Measurements from ENCODE around the gene RBFOX1.

RBFOX1 gene

DNA sequence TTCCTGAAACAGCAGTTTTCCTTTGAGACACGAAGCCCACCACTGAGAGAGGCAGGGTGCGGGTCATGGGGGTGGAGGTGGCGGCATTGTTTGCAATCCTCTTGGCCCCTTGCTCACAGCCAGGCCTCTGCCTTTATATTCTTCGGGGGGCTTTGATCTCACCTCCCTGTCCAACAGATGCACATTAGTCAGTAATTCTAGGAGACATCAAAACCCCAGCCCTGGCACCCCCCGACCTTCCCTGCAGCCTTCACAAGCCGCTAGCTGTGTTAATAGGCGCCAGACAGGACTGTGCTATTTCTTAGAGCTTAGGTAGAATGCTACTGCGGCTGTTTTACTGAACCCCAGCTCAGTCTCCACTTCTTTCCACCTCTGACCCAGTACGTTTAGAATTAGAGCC lies 212.6 kb downstream of the RBFOX1 start:
- no peak for DNase-seq

DNA sequence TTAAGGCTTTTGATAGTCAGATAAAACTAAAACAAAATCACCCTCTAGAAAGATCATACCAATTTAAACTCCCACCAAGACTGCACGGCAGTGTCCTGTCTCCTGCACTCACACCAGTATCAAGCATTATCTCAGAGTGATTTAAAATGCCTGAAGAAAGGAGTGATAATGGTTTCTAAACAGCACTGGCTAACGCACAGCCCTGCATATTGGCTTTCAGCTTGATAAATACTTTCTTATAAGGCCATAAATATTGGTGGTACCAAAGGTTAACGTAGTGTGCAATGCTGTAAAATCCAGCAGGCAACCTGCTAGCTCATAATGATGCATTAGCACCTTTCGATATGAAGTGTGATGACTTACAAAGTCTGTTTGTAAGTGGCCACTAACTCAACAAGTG lies 214.3 kb downstream of the RBFOX1 start:
- no peak for DNase-seq

DNA sequence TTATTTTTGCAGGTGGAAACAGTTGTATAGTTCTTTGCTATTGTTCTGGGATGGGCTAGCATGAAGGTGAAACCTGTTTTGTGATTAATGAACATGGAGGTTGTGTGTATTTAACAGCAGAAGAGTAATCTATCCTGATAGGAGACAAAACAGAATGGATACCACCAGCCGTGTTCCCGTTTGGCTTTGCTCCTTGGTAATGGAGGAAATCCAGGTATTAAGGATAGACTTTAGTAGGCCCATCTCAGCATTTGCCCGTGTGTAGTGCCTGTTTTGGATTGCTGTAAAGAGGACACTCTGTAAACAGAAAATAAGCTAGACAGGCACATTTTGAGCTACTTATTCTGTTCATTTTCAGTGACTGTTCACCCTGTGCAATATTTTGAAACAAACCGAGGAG lies 215.1 kb downstream of the RBFOX1 start:
- DNase-seq: no peak

DNA sequence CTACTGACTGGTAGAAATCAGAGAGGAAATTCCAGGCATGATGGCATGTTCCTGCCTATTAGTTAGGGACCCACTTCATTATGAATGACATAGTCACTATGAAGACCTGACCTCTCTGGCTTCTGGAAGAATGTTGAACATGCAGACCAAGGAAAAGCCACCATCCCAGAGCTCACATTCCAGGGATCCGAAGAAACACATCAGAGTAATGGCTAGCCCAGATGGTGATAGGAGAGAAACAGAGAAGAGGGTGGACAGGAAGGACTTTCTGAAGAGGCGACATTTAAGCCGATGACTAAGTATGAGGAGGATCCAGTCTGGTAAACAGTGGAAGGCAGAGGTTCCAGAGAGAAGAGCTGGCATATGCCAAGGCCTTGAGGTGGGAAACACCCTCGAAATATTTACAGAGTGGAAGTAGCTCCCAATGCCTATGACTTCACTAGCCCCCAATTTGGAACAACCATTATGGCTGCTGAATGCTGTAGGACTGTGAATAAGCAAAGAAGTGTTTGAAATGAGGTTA lies 216.2 kb downstream of the RBFOX1 start:
- no peak for DNase-seq

DNA sequence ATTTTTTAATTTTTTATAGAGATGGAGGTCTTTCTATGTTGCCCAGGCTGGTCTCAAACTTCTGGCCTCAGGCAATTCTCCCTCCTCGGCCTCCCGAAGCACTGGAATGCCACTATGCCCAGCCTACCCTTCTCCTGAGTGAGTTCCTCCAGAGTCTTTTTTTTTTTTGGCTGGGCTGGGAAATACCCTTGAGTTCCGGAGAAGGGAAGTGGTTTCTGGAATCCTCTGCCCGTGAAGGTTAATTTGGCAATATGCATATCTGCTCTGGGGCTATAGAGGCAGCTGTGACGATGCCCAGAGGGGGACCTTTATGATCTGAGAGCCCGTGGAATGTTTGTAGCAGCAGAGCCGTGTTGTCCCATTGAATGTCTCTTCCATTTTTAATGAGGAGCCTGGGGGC lies 217.5 kb downstream of the RBFOX1 start:
- no peak for DNase-seq

DNA sequence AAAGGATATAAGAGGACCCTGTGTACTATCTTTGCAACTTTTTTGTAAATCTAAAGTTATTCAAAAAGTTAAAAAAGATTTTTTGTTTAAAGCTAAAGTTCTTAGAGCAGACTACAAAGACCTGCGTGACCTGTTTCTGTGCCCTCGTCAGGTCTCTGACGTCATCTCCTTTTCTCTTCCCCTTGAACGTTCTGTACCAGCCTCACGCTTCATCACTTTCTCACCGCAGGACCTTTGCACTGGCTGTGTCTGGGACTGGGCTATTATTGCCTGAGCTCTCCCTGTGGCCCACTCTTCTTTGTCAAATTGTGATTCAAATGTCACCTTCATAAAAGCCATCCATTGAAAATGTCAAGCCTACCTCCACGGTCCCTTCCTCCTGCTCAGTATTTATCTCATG lies 222.8 kb downstream of the RBFOX1 start:
- DNase-seq: no peak

DNA sequence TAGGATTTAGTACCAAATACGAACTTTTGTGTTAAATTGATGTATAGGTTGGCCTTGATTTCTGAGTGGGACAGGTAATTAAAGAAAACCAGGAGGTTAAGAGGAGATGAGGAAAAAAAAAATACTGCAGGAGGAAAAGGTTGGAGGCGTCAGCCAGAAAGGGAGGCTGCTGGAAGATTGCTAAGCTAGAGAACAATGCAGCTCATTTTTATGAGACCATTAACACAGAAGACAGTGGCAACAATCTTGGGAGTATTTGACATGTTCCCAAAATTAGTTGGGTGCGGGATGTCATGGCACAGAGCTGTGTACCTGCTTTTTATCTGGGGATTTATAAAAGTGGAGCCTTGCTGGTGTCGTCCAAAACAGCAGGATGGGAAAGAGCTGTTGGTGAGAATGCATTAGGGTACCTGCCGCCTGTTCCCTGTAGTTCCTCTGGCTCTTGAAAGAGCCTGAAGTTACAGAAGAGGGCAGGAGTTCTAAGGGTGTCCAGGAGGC lies 229.3 kb downstream of the RBFOX1 start:
- DNase-seq: no peak

DNA sequence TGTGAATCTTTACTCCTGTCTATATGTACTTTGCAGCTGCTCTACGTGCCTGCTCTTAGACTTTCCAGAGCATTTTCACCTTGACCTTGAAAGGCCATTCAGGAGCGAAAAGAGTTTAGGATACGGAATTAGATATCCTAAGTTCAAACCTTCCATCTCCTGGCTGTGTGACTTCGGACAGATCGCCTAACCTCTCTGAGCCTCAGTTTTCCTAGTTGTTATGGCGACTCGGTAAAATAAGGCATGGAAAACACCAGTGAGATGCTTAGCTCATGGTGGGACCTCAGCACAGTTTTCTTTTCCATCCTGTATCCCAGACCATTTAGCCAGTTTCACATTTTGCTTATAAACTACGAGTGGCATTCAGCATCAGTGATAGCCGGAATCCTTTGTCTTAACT lies 233.7 kb downstream of the RBFOX1 start:
- DNase-seq: no peak

DNA sequence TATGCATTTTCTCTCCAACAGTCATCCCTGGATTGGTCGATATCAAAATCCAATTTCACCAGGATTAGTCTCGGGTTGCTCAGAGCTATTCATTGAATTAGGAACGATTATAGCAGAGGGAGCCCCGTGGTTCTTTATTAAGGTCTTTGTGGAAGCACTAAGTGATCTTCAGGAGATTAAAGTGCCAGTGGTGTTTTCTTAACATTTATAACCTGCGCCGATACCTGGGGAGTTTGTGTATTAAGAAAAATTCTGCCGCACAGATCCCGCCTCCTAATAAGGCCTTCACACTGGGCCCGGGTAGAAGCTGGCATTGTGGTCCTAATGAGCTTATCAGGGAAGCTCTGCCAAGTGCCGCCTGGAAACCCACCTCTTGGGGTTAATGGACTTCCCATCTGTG lies 238.7 kb downstream of the RBFOX1 start:
- DNase-seq: no peak

DNA sequence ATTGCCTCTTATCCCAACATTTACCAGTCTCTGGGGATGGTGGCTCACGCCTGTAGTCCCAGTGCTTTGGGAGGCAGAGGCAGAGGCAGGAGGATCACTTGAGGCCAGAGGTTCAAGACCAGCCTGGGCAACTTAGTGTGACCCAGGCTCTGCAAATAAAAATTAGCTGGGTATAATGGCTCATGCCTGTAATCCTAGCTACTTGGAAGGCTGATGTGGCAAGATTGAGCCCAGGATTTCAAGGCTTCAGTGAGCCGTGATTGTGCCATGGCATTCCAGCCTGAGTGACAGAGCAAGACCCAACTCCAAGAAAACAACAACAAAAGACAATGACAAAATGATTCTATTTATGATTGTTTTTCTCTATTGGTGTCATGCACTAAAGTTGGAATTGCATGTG lies 244.9 kb downstream of the RBFOX1 start:
- DNase-seq: no peak

DNA sequence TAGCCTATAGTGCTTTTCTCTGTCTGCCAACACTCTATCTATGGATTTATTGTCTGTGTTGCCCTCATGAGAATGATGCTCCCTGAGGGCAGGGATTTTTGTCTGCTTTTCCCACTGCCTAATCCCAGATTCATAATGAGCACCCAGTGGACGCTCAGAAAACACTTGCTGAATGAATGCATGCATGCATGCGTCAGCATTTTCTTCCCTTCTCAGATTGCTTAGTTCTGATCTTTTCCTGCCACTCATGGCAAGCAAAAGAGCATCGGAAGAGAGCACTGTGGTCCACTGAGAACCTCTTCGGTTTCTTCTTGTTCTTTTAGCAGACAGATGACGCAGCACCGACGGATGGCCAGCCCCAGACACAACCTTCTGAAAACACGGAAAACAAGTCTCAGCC lies 246.8 kb downstream of the RBFOX1 start:
- DNase-seq: no peak

DNA sequence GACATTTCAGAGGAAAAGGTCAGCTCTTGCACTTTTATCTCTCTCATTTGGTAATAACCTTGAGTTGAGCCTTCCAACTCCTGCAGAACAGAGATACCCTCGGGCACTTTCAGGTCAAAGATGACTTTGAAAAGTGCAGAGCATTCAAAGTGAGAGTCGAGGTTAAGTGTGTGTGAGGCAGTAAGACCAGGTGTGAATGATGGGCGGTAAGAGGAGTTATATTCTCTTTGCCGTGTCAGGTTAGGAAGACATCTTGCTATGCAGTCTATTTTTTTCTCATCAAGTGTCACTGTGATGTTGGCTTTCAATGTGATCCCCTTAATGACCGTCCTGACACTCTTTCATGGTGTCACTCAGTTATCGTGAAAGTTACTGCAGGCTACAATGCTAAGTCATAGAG lies 248.5 kb downstream of the RBFOX1 start:
- DNase-seq: no peak

DNA sequence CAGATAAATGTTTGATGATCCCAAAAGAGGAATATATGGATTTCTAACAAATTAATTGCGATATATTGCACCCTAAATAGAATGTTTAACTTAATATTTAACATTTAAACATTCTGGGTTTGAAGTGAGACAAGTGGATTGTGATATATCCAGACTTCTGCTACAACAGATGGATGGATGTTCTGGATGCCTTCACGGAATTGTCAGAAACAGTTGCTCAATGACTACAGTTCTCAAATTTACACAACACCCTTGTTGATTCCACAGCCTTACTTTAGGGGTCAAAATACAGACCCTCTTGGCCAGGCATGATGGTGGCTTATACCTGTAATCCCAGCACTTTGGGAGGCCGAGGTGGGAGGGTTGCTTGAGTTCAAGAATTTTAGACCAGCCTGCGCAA lies 250.8 kb downstream of the RBFOX1 start:
- DNase-seq: no peak

DNA sequence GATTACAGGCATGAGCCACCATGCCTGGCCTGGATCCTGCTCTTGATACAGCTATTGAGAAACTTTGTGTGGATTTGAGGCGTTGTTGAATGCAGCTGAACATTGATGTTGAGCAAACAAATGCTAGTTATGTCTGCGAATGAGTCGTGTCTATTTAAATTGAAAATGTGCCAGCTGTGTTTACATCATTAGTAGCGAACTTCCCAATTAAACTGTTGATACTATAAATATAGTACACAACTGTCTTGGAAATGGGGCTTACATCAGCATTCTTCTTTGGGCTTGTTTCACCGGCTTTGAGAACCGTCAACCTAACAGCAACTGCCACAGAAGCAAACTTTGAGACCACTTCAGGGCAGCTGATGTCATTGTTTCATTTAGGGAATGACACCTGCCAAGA lies 251.9 kb downstream of the RBFOX1 start:
- no peak for DNase-seq

DNA sequence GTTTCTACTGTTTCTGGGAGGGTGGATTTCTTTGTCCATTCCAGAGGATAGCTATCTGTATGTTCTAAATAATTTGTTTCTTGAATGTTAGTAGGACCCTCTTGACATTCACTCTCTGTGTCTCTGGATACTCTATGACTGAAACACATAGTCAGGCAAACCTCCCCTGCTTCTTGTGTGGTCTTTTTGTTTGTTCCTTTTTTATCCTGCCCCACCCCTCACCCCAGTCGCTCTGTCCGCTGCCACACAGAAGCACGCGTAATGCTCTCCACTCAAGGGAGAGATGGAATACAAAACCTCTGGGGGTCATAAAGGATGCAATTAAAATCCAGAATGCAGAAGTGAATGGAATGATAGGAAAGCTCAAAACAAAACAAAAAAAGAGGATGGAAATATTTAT lies 253.1 kb downstream of the RBFOX1 start:
- no peak for DNase-seq

DNA sequence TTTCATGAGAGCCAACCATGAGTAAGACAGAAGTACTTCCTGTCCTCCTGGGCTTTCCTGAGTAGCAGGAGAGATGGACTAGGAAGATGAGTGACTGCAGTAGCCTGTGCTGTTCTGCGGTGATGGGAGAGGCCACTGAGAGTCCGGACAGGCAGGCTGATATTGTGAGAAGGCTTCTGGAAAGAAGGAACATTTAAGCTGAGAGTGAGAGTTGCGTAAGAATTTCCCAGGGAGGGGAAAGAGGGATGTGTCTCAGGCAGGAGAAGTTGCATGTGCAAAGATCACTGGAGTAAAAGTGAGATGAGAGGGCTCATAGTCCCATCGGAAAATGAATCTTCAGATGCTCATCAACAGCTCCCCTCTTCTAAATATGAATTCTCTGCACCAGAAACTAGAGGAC lies 258.3 kb downstream of the RBFOX1 start:
- DNase-seq: no peak

DNA sequence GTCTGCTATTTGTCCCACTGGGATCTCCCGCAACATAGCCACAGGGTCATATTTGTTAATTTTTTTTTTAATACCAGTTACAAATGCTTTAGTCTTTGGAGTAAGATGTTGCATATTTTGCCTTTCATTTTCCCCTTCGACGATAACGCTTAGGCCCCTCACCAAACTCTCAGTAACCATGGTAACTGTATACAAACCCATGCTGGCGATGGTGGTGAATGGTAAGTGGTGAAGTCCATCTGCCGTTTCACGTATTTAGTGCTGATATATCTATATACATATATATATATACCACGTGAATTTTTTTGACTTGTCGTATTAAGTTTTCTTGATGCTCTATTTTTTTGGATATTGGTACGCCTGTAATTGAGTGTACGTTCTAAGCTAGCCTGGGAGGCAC lies 263.7 kb downstream of the RBFOX1 start:
- no peak for DNase-seq

DNA sequence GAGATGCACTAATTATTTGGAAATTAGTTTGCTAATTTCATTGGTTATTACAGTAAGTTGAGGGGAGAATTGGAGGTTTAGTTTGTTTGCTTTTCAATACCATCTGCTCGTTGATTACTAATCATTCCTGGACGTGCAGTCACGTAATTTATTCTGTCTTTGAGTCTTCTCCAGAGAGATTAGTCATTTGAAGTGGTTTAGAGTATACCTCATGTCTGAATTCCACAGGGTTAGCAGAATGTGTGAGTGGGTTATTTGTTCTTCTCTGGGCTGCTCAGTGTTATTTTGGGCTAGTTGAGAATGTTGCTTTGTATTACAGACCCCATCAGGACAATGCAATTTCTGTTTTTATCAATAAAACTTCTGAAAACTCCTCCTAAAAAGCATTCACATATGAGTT lies 265.0 kb downstream of the RBFOX1 start:
- DNase-seq: no peak

DNA sequence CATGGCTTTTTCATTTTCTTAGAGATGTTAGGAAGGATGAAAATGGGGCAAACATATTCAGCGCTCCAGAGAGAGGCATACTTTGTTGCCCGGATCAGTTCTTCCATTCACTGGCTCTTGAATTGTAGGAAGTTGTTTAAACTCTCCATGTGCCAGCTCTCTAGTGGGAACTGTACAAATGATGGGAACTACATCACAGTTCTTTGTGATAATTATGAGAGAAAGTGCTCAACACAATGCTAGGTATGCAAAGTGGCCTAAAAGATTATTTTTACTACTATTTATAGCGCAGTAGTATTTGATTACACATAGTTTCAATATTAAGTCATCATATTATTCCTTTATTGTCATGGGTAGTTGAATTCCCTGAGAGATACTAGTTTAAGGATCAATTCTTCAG lies 268.5 kb downstream of the RBFOX1 start:
- no peak for DNase-seq

DNA sequence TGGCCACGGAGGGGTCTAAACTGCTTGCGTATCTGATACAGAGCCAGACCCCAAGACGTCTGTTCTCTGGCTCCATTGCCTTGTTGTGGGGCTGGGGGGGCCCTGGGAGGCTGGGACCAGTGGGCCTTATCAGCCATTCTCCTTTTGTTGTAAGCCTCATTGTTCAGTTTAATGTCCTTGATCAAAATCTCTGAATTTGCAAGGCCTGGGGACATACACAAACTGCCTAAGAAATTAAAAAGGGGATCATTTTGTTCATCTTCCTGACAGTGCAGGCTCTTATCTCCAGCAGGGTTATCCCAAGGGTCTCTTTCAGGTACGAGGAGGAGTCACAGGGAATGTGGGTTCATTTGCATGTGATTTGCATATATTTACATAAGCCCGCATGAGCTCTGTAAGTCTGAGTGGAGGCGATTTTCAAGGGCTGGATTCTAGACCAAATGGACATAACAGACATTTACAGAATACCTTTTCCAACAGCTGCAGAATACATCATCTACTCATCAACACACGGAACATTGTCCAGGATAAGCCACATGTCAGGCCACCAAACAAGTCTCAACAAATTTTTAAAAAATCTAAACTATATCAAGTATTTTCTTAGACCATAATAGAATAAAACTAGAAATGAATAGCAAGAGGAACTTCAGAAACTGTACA lies 269.8 kb downstream of the RBFOX1 start:
- DNase-seq: no peak

DNA sequence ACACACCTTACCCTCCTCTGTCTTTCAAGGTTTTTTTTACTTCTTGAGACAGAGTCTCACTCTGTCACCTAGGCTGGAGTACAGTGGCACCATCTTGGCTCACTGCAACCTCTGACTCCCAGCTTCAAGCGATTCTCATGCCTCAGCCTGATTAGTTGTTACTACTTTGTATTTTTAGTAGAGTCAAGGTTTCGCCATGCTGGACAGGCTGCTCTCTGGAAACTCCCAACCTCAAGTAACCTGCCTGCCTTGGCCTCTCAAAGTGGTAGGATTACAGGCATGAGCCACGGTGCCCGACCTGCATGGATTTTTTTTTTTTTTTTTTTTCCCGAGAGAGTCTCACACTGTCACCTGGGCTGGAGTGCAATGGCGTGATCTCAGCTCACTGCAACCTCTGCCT lies 273.2 kb downstream of the RBFOX1 start:
- DNase-seq: no peak

DNA sequence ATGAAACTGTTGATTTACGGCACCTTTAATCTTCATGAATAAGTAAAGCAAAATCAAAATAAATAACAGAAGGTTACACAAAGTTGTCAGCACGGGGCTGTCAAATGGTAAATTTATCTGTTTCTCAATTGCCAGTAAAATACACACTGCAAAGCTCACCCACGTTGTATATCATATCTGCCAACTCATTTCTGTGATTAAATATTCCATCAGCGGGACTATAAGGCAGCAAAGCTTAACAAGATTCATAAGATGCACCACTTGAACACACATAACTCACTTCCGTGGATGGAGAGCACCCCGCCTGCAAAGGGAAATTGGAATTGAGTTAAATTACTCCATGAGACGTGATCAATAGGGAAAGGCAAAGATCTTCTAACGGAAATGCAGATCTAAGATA lies 280.0 kb downstream of the RBFOX1 start:
- no peak for DNase-seq

DNA sequence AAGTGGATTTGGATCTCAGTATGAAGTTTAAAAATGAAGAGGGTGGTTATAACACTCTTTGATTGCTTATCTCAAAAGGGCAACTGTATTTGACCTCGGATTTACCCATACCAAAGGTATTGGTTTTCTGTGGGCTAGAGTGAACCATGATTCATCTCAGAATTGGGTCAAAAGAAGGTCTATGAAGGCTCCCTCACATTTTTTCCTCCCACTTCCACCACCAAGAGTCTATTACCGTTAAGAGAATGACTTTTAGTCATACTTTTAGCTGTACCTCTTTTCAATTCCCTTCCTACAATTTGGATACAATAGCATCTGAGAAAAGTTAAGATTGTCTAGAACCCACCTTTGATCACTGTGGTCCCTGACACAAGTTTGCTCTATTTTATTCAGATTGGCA lies 280.9 kb downstream of the RBFOX1 start:
- DNase-seq: no peak

DNA sequence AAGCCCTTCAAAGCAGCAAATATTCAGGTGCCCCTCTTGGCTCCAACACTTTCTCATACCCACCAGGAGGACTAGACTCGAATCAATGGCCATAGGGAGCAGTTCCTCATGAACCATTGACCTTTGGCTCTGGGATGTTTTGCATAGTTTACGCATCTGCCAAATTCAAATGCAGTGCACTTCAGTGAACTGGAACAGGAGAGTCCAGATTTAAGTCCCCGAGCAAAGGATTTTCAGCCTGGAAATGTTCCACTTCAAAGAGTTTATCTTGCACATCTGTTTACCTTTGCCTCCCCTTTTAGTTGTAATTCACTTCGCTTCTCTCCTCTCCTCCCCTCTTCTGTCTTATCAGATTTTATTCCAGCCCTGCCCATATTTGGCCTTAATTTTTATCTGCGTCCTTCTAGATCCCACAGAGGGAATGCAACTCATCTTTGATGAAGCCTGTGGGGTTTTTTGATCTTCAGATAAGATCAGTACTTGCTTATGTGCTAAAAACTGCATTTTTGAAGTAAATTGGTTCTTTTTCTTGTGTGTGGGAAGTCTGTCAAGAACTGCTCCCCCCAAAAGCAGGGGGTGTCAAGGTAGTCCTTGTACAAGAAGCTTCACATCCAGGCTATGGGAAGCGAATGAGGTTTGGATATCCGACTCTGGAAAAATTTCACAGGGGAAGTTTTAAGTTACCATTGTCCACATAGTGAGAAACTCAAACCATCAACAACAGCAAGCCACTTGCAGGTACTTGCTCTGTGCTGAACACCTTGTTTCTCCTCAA lies 281.6 kb downstream of the RBFOX1 start:
- no peak for DNase-seq

DNA sequence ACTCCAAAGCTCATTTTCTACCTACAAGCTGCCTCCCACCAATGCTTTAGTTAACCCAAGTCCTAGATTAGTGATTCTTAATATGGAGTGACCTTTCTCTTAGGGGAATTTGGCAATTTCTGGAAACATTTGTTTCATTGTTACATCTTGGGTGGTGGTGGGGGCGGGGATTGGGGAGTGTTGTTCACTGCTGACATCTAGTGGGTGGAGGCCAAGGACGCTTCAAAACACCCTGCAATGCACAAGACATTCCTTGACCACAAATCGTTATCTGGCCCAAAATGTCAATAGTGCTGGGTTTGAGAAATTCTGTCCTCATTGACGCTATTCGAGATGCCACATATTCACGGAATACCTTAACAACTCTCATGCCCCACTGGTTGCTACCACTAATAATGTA lies 282.9 kb downstream of the RBFOX1 start:
- no peak for DNase-seq

Data from cerebellar nuclear complex (tissue), 1 donor.